Melanocyte of skin (primary cell): ENCODE measurements around the gene ELN. TPM values are rescaled to one million over a fixed set of nuclear protein-coding genes. Genes with fewer than 3 reads are reported as not detected.

Experiments used
- total RNA-seq, 2 donors: library from RNA; depleted of rRNA; stranded (reverse); fragments of >200 nt; gene quantifications; 2 replicates each; pipeline ENCODE4 v1.2.3, GENCODE V29; 2012

Gene ELN
- not detected for total RNA-seq

GRCh38 chr7:74027683-74028320, at the start of gene ELN:
TSS of gene ELN (plus strand) at chr7:74028173. CDS start at chr7:74028188, 15 bp downstream.

DNA sequence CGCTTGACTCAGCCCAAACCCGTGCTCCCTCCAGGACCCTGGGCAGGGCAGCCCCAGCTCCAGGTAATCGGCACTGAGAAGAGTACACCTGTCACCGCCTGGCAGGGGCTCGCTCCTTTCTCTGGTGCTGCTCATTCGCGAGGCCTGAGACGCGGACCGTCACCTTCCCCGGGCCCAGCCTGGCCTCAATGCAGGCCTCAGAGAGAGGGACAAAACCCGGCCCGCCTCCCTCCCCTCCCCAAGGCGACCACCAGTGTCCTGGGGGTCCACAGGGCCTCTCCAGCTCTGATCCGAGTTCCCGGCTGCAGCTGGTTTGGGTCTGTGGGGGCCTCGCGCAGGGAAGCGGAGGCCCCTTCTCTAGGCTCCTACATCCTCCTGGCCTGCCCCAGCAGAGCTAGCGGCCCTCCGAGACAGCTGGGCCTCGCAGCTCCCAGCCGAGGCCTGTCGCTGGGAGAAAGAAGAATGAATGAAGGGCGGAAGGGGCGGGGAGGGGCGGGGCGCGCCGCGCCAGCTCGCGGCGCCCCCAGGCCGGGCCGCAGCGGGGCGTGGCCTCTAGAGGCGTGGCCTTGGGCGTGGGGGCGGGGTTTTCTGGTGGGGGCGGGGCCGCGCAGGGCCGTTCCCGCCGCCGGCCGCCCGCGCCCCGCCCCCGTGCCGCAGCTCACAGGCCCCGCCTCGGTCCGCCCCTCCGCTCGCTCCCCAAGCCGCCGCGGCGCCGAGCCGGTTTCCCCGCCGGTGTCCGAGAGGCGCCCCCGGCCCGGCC, 55.3 kb downstream of the ELN start, which contains the start of gene LIMK1:
Gene LIMK1, plus strand, starts transcription at position 688 of the 760 bp plus-strand sequence. CDS start 187 bp downstream, outside the sequence.

Other genes starting within 250 kb of the ELN start
- under 1 TPM in 1 of 2 donors, not detected in 1; under 0.01 TPM for gene CLDN4, start 197.2 kb upstream of the ELN start, total RNA-seq
- gene METTL27, start 185.7 kb upstream of the ELN start, total RNA-seq: 1 to 10 TPM in 1 of 2 donors, not detected in 1; 5.0 TPM
- under 1 TPM in 1 of 2 donors, not detected in 1; 0.33 TPM for gene TMEM270, start 167.0 kb upstream of the ELN start, total RNA-seq
- 10 to 100 TPM; 16.2 to 40.3 TPM for gene LIMK1, start 55.6 kb downstream of the ELN start, total RNA-seq
- 100 to 1,000 TPM; 155 to 239 TPM for gene EIF4H, start 146.2 kb downstream of the ELN start, total RNA-seq
- gene LAT2, start 181.8 kb downstream of the ELN start, total RNA-seq: under 1 TPM; 0.33 to 0.34 TPM
- 10 to 100 TPM; 24.4 to 66.6 TPM for gene RFC2, start 226.2 kb downstream of the ELN start, total RNA-seq